Left lobe of liver (tissue), 2 donors: ENCODE results near the gene ITSN1. TPM values are rescaled to one million over a fixed set of nuclear protein-coding genes. Genes with fewer than 3 reads are reported as not detected.
"Not testable (repeated sequence)": the region's sequence is repeated elsewhere in the genome, so short reads cannot be mapped to it uniquely, and the experiment has no call there.

Experiments used
- ATAC-seq: fragments of 200-7000 bp; cut with Tn5 transposase; one replicate; pipeline ENCODE4 v1.9.1; 2020; ENCODE audit warnings: mild to moderate bottlenecking, moderate library complexity
- DNase-seq: peaks from one replicate; pipeline ENCODE4 v3.0.0-alpha.2; 2020; ENCODE audit warnings: low spot score
- total RNA-seq: library from RNA; stranded (reverse); gene quantifications from one replicate; pipeline ENCODE4 v1.2.1, GENCODE V29; 2021
- donor health status: DM: no; HTN: no; CAD: no; lungs with moderate emphysema.
- donor health status: DM: no; HTN: yes; CAD: no.

The ITSN1 gene
- total RNA-seq, 1 donor from 2014 or later, result 33.6 TPM

- ATAC-seq (peak; percentile 42), DNase-seq (no peak)
These were observed 120.7 kb downstream of the ITSN1 start for GRCh38 chr21:33762803-33763581.

- no peak for DNase-seq
- peak; percentile 35 for ATAC-seq
These were observed 121.2 kb downstream of the ITSN1 start for GRCh38 chr21:33763582-33763899.

GRCh38 chr21:33767236-33767635 is 124.9 kb downstream of the ITSN1 start:
- DNase-seq (no peak), ATAC-seq (no peak)

GRCh38 chr21:33767960-33768359 is 125.7 kb downstream of the ITSN1 start:
- ATAC-seq (no peak), DNase-seq (no peak)

GRCh38 chr21:33769057-33769456 is 126.8 kb downstream of the ITSN1 start:
- DNase-seq (no peak), ATAC-seq (no peak)

- no peak for ATAC-seq
- no peak for DNase-seq
These were observed 128.2 kb downstream of the ITSN1 start for GRCh38 chr21:33770542-33770941.

GRCh38 chr21:33771976-33772375 is 129.7 kb downstream of the ITSN1 start:
- DNase-seq (no peak), ATAC-seq (no peak)

GRCh38 chr21:33774551-33774950 is 132.2 kb downstream of the ITSN1 start:
- ATAC-seq, result no peak

GRCh38 chr21:33775100-33775828 is 133.0 kb downstream of the ITSN1 start:
- DNase-seq (no peak), ATAC-seq (peak; percentile 49)

More at GRCh38 chr21:33774551-33774950, 132.2 kb downstream of the ITSN1 start:
- no peak for DNase-seq

GRCh38 chr21:33780631-33781030 is 138.3 kb downstream of the ITSN1 start:
- ATAC-seq (no peak), DNase-seq (no peak)

GRCh38 chr21:33781121-33781520 is 138.8 kb downstream of the ITSN1 start:
- DNase-seq (no peak), ATAC-seq (no peak)

- DNase-seq (no peak), ATAC-seq (peak; percentile 69)
These were observed 141.1 kb downstream of the ITSN1 start for GRCh38 chr21:33783187-33783979.

- DNase-seq (no peak), ATAC-seq (no peak)
These were observed 145.1 kb downstream of the ITSN1 start for GRCh38 chr21:33787431-33787830.

- not testable (repeated sequence) for ATAC-seq, DNase-seq
These were observed 146.1 kb downstream of the ITSN1 start for GRCh38 chr21:33788438-33788837.

GRCh38 chr21:33789697-33790096 is 147.4 kb downstream of the ITSN1 start:
- DNase-seq (no peak), ATAC-seq (no peak)

- no peak for DNase-seq
- ATAC-seq, result no peak
These were observed 148.8 kb downstream of the ITSN1 start for GRCh38 chr21:33791073-33791472.

- ATAC-seq (no peak), DNase-seq (no peak)
These were observed 152.3 kb downstream of the ITSN1 start for GRCh38 chr21:33794596-33794995.

GRCh38 chr21:33797565-33797964 is 155.3 kb downstream of the ITSN1 start:
- DNase-seq (no peak), ATAC-seq (no peak)

- ATAC-seq (peak; percentile 79), DNase-seq (peak; percentile 71)
These were observed 157.2 kb downstream of the ITSN1 start for GRCh38 chr21:33799378-33800090.

- ATAC-seq (no peak), DNase-seq (no peak)
These were observed 158.6 kb downstream of the ITSN1 start for GRCh38 chr21:33800753-33801423.
